Fibroblast of skin of left biceps (primary cell): ENCODE measurements around the gene KATNAL1.

Experiments
- DNase-seq, 2 experiments: peaks; one replicate each; pipeline ENCODE4 v3.0.0-alpha.2; 2013; ENCODE audit warnings: low read depth in 2 of 2

The KATNAL1 gene

GRCh38 chr13:30332456-30333143 lies 25.2 kb upstream of the KATNAL1 start:
- DNase-seq, result no peak

- DNase-seq, result no peak
Measured at GRCh38 chr13:30331331-30331771, 24.0 kb upstream of the KATNAL1 start.

GRCh38 chr13:30329009-30329585 lies 21.7 kb upstream of the KATNAL1 start:
- DNase-seq, result peak; percentile 36 to 37

- no peak for DNase-seq
Measured at GRCh38 chr13:30325668-30326067, 18.3 kb upstream of the KATNAL1 start.

GRCh38 chr13:30323524-30323923 lies 16.2 kb upstream of the KATNAL1 start:
- no peak for DNase-seq

GRCh38 chr13:30322428-30322827 lies 15.1 kb upstream of the KATNAL1 start:
- DNase-seq, result no peak

- no peak for DNase-seq
Measured at GRCh38 chr13:30321256-30321655, 13.9 kb upstream of the KATNAL1 start.

- DNase-seq, result no peak
Measured at GRCh38 chr13:30319655-30320054, 12.3 kb upstream of the KATNAL1 start.

- no peak for DNase-seq
Measured at GRCh38 chr13:30319130-30319529, 11.8 kb upstream of the KATNAL1 start.

GRCh38 chr13:30318026-30318425 lies 10.7 kb upstream of the KATNAL1 start:
- no peak for DNase-seq

GRCh38 chr13:30314562-30314961 lies 7.2 kb upstream of the KATNAL1 start:
- no peak for DNase-seq

- no peak for DNase-seq
Measured at GRCh38 chr13:30314069-30314468, 6.7 kb upstream of the KATNAL1 start.

- DNase-seq, result no peak
Measured at GRCh38 chr13:30313311-30313710, 6.0 kb upstream of the KATNAL1 start.

GRCh38 chr13:30312904-30313303 lies 5.6 kb upstream of the KATNAL1 start:
- peak; percentile 34 to 41 for DNase-seq

- DNase-seq, result no peak
Measured at GRCh38 chr13:30308548-30308947, 1.2 kb upstream of the KATNAL1 start.

GRCh38 chr13:30307971-30308290 lies 580 bp upstream of the KATNAL1 start:
- no peak for DNase-seq

- peak; percentile 74 to 76 for DNase-seq
Measured at GRCh38 chr13:30306762-30307193, 573 bp downstream of the KATNAL1 start.

GRCh38 chr13:30305456-30305970 lies 1.8 kb downstream of the KATNAL1 start:
- no peak for DNase-seq

- DNase-seq, result no peak
Measured at GRCh38 chr13:30303269-30303668, 4.1 kb downstream of the KATNAL1 start.

- no peak for DNase-seq
Measured at GRCh38 chr13:30301827-30302226, 5.5 kb downstream of the KATNAL1 start.

GRCh38 chr13:30300596-30300995 lies 6.8 kb downstream of the KATNAL1 start:
- no peak for DNase-seq

- no peak for DNase-seq
Measured at GRCh38 chr13:30299786-30300185, 7.6 kb downstream of the KATNAL1 start.

- no peak for DNase-seq
Measured at GRCh38 chr13:30295116-30295515, 12.2 kb downstream of the KATNAL1 start.

- DNase-seq, result no peak
Measured at GRCh38 chr13:30294004-30294403, 13.3 kb downstream of the KATNAL1 start.
